KMS-11 (cell line): ENCODE results near the gene KBTBD3.

Source experiments
- H2AFZ ChIP-seq: fragments of 200-600 bp; sonication (generic); 2 replicates; pipeline ENCODE4 v1.6.1; 2016; ENCODE audit warnings: antibody characterized with exemption, mixed run types, low read depth
- H3K27ac ChIP-seq: fragments of 200-600 bp; sonication (generic); 2 replicates; pipeline ENCODE4 v1.6.1; 2016; ENCODE audit warnings: mild to moderate bottlenecking, mixed run types
- H3K27me3 ChIP-seq: fragments of 200-600 bp; sonication (generic); 2 replicates; pipeline ENCODE4 v1.6.1; 2017; ENCODE audit warnings: mild to moderate bottlenecking, low read depth, mixed run types, moderate library complexity; ENCODE audit not compliant: insufficient read depth
- H3K36me3 ChIP-seq: fragments of 200-600 bp; sonication (generic); 2 replicates; pipeline ENCODE4 v1.6.1; 2017; ENCODE audit warnings: mild to moderate bottlenecking, mixed run types; ENCODE audit not compliant: insufficient read depth
- H3K4me1 ChIP-seq: fragments of 200-600 bp; sonication (generic); 2 replicates; pipeline ENCODE4 v1.6.1; 2016; ENCODE audit warnings: mild to moderate bottlenecking, low read depth, mixed run types; ENCODE audit not compliant: poor library complexity, severe bottlenecking
- H3K4me2 ChIP-seq: fragments of 200-600 bp; sonication (generic); 2 replicates; pipeline ENCODE4 v1.7.0; 2016; ENCODE audit warnings: mild to moderate bottlenecking, mixed run types
- H3K4me3 ChIP-seq: fragments of 200-600 bp; sonication (generic); IDR thresholded peaks from 2 replicates; pipeline ENCODE4 v1.6.1; 2017; ENCODE audit warnings: low read depth, low read length, mixed read lengths; ENCODE audit not compliant: insufficient read depth
- H3K79me2 ChIP-seq: fragments of 200-600 bp; sonication (generic); 2 replicates; pipeline ENCODE4 v1.6.1; 2016; ENCODE audit warnings: low read depth, mixed run types; ENCODE audit not compliant: insufficient read depth
- H3K9ac ChIP-seq: fragments of 200-600 bp; sonication (generic); 2 replicates; pipeline ENCODE4 v1.6.1; 2016; ENCODE audit warnings: mild to moderate bottlenecking, mixed run types
- H4K20me1 ChIP-seq: fragments of 200-600 bp; sonication (generic); 2 replicates; pipeline ENCODE4 v1.6.1; 2016; ENCODE audit warnings: mild to moderate bottlenecking, mixed run types; ENCODE audit not compliant: insufficient read depth
- TF ChIP-seq, protein P1 (sequence below): fragments of 200-600 bp; sonication (generic); conservative IDR thresholded peaks from 2 replicates; pipeline ENCODE4 v1.6.1; 2017; ENCODE audit warnings: low read depth, mild to moderate bottlenecking, antibody characterized with exemption, low read length, moderate library complexity, mixed read lengths

The KBTBD3 gene

DNA sequence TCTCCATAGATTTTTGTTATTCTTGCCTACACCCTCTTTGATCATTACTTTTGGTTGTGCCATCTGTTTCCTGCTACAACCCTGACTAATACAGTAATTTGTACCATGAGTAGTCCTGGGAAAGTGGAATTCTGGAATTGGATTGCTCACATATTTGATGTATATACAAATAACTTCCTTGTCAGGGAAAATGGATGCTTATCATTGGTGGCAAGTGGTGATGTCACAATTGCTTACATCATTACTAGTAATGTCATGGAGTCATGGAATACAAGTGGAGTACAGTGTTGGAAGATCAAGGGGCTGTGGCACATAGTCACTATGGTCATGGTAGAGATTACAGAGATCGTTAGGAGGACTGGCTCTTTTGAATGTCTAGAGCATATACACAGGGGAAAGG, 24.7 kb upstream of the KBTBD3 start:
- Histone ChIP-seq H3K4me2 (no peak overlapping the region), H3K27ac (no peak overlapping the region), H3K4me3 (no peak overlapping the region), H3K79me2 (no peaks in the 10 kb centered on the region), H3K4me1 (no peaks in the 10 kb centered on the region), H3K9ac (no peak overlapping the region), H3K27me3 (no peaks in the 10 kb centered on the region), H3K36me3 (no peaks in the 10 kb centered on the region; the same call in 1 of the 2 replicates), H2AFZ (no peak overlapping the region), H4K20me1 (no peaks in the 10 kb centered on the region)
- TF ChIP-seq, protein P1, sequence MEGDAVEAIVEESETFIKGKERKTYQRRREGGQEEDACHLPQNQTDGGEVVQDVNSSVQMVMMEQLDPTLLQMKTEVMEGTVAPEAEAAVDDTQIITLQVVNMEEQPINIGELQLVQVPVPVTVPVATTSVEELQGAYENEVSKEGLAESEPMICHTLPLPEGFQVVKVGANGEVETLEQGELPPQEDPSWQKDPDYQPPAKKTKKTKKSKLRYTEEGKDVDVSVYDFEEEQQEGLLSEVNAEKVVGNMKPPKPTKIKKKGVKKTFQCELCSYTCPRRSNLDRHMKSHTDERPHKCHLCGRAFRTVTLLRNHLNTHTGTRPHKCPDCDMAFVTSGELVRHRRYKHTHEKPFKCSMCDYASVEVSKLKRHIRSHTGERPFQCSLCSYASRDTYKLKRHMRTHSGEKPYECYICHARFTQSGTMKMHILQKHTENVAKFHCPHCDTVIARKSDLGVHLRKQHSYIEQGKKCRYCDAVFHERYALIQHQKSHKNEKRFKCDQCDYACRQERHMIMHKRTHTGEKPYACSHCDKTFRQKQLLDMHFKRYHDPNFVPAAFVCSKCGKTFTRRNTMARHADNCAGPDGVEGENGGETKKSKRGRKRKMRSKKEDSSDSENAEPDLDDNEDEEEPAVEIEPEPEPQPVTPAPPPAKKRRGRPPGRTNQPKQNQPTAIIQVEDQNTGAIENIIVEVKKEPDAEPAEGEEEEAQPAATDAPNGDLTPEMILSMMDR = no peak

DNA sequence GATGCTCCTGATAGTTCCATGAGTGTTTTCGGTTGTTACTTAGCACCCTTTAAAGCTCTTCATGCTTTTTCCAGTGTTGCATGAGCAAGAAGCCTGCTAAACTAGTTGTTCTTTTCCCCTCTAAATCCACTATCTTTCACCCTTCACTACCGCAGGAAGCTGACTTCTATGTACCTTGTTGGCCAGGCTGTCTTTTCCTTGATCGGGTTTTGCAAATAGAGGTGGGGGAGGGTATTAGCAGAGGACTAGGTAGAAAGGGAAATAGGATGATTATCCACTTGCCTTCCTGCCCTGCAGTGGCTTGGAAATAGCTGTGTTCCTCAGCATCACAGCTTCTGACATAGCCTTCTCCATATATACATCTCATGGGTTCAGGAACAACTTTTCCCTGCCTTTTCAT, 24.2 kb upstream of the KBTBD3 start:
- TF ChIP-seq, protein P1 = no peak
- H4K20me1 ChIP-seq = no peaks in the 10 kb centered on the region
- H3K4me3 ChIP-seq = no peak overlapping the region
- no peak overlapping the region for H3K27ac ChIP-seq
- H2AFZ ChIP-seq = no peak overlapping the region
- H3K36me3 ChIP-seq = no peaks in the 10 kb centered on the region; the same call in 1 of the 2 replicates
- no peaks in the 10 kb centered on the region for H3K79me2 ChIP-seq
- H3K4me1 ChIP-seq = no peaks in the 10 kb centered on the region
- H3K4me2 ChIP-seq = no peak overlapping the region
- no peaks in the 10 kb centered on the region for H3K27me3 ChIP-seq
- no peak overlapping the region for H3K9ac ChIP-seq

DNA sequence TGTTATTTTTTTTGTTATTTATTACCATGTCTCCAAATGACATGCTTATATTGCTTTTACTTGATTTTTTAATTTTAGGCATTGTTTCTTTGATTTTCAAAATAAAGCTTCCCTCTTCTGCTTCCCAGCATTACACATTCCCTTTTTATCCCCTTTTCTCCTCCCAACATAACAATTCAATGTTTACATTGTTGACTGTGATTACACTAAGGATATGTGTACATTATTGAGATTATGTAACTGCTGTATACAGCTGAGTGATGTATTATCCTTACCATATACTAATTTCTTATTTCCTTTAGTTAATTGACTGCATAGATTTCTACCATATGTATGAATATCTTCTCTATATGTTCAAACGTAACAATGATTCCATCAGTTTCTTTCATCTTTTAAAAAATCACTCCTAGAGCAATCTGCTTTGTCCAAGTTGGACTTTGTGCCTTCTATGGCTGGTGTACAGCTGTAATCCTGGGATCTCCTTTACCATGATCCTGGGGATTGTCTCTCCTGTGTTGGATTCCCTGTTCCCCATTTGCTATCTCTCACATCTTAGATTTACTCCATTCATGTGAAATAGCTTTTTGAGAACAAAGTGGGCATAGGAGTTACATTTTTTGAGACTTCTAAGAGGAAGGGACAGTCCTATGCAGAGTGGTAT, 21.9 kb upstream of the KBTBD3 start:
- Histone ChIP-seq H3K9ac (no peak overlapping the region), H3K36me3 (no peaks in the 10 kb centered on the region; the same call in 1 of the 2 replicates), H3K27ac (no peak overlapping the region), H3K4me2 (no peak overlapping the region), H3K79me2 (no peaks in the 10 kb centered on the region), H3K27me3 (no peaks in the 10 kb centered on the region), H3K4me3 (no peak overlapping the region), H4K20me1 (no peaks in the 10 kb centered on the region), H3K4me1 (no peaks in the 10 kb centered on the region), H2AFZ (no peak overlapping the region)
- TF ChIP-seq, protein P1 = no peak

DNA sequence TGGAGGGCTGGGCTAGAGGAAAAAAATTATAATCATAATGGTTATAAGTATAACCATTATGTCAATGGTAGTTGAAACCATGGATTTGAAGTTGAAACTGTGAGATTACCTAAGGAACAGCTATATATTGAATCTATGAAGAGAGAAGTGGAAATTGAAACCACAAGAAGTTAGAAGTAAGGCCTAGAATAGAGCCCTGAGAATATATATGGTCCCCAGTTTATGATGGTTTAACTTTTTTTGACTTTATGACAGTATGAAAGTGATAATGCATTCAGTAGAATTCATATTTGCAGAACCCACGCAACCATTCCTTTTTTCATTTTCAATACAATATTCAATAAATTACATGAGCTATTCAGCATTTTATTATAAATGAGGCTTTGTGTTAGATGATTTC, 15.3 kb upstream of the KBTBD3 start:
- Histone ChIP-seq H3K36me3 (no peaks in the 10 kb centered on the region; the same call in 1 of the 2 replicates), H3K27ac (no peak overlapping the region), H3K79me2 (peaks cover 18% of the 10 kb centered on the region; the same call in 1 of the 2 replicates), H4K20me1 (peaks cover 4% of the 10 kb centered on the region; the same call in 1 of the 2 replicates), H3K4me2 (no peak overlapping the region), H3K27me3 (no peaks in the 10 kb centered on the region), H3K4me1 (peaks cover 3% of the 10 kb centered on the region), H2AFZ (no peak overlapping the region), H3K4me3 (no peak overlapping the region), H3K9ac (no peak overlapping the region)
- TF ChIP-seq, protein P1 = no peak
